ENCODE results near the gene AQP5. TPM values are rescaled to one million over a fixed set of nuclear protein-coding genes. Genes with fewer than 3 reads are reported as not detected.

Gene AQP5
- total and polyA plus RNA-seq, 2 donors (not counting 3 experiments of a cell fraction or from before 2014, with no cell fraction given) = 0.95 to 2.3 TPM

DNA sequence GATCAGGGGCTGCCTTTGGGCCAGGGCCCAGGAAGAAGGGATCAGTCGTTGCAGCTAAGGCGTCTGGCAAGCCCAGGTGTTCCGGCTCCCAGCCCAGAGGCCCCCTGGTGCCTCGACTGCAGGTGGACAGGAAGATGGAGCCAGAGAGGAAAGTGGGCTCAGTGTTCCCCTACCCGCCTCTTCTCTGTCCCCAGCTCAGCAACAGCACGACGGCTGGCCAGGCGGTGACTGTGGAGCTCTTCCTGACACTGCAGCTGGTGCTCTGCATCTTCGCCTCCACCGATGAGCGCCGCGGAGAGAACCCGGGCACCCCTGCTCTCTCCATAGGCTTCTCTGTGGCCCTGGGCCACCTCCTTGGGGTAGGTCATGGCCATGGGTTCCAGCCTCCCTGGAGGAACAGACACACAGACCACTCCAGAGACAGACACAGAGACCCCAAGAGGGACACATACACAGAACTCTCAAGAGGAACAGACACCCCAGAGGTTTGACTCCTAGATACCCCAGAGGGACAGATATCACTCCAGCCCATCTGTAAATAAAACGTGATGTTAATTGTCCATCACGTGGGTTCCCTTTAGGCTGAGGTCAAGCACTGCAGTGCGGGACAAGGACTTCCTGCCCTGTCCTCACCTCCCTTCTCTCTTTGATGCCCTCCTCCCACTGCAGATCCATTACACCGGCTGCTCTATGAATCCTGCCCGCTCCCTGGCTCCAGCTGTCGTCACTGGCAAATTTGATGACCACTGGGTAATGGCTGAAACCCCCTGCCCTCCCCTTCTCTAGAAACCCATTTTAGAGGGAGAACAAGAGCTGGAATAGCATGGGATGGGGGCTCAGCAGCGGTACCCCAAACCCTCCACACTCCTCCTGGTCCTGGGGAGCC is 7.5 kb upstream of the AQP5 start:
- H3K9me3 ChIP-seq (replicated peaks; ENCODE audit: control insufficient read depth, insufficient read depth, low read length) = no peaks in the 10 kb centered on the region
- H3K9ac ChIP-seq (replicated peaks; ENCODE audit: extremely low read depth, insufficient read depth, low read length) = no peak overlapping the region
- no peak overlapping the region for H3K4me2 ChIP-seq (ENCODE audit: insufficient read depth, low read length)
- H3K36me3 ChIP-seq (ENCODE audit: control insufficient read depth in 2 of 2, extremely low read depth in 1 of 2, insufficient read depth in 2 of 2, low read length in 2 of 2) = no peaks in the 10 kb centered on the region
- no peaks in the 10 kb centered on the region for H3K79me2 ChIP-seq (ENCODE audit: control insufficient read depth, insufficient read depth, low read length)
- no TSS peak for BruUV-seq (replicated peaks)
- H4K20me1 ChIP-seq (replicated peaks; ENCODE audit: control insufficient read depth, extremely low read depth, insufficient read depth, low read length) = no peaks in the 10 kb centered on the region
- POLR2A ChIA-PET = no interaction called here
- no peak for FAIRE-seq
- dilution Hi-C loops (cut with MboI; ENCODE audit: extremely low pct_ligation_motif_present, low sequenced_read_pairs) = loop anchor here (25.0 kb wide), 1 partner anchor 108 kb away; the partner anchor contains the start of gene ASIC1
- CTCF ChIA-PET = interaction anchor here (1.1 to 1.8 kb wide), 6 partner anchors 8 to 116 kb away, joined by 3 to 9 read pairs (median 5); no protein-coding TSS in a partner anchor
- DNase-seq (ENCODE audit: low read depth, low spot score) = no peak
- no peaks in the 10 kb centered on the region for H3K9me1 ChIP-seq (replicated peaks; ENCODE audit: control insufficient read depth, extremely low read depth, insufficient read depth, low read length)
- intact Hi-C loops (cut with micrococcal nuclease) = no loop called here
- no peaks in the 10 kb centered on the region for H3K27me3 ChIP-seq (ENCODE audit: control insufficient read depth in 2 of 2, insufficient read depth in 2 of 2, low read length in 2 of 2)
- peaks cover 5% of the 10 kb centered on the region for H3K4me1 ChIP-seq (ENCODE audit: control insufficient read depth, extremely low read depth, insufficient read depth, low read length)
- no peak overlapping the region for H3K4me3 ChIP-seq (replicated peaks in 1 of 3; ENCODE audit: insufficient read depth in 1 of 3, low read depth in 1 of 3, low read length in 3 of 3)
- H2AFZ ChIP-seq (ENCODE audit: low read depth, low read length) = no peak overlapping the region
- no peak overlapping the region for H3K27ac ChIP-seq (ENCODE audit: insufficient read depth, low read depth, low read length)
- TF ChIP-seq JUN (IDR thresholded peaks at IDR 0.05; ENCODE audit: borderline replicate concordance, insufficient read depth, insufficient read length, low read depth) = no peak

GRCh38 chr12:49954863-49955830 is 6.5 kb upstream of the AQP5 start:
- Histone ChIP-seq H3K79me2 (ENCODE audit: control insufficient read depth, insufficient read depth, low read length) (no peaks in the 10 kb centered on the region), H3K9me1 (replicated peaks; ENCODE audit: control insufficient read depth, extremely low read depth, insufficient read depth, low read length) (no peaks in the 10 kb centered on the region), H4K20me1 (replicated peaks; ENCODE audit: control insufficient read depth, extremely low read depth, insufficient read depth, low read length) (no peaks in the 10 kb centered on the region), H3K27me3 (ENCODE audit: control insufficient read depth in 2 of 2, insufficient read depth in 2 of 2, low read length in 2 of 2) (no peaks in the 10 kb centered on the region), H2AFZ (ENCODE audit: low read depth, low read length) (no peak overlapping the region), H3K27ac (ENCODE audit: insufficient read depth, low read depth, low read length) (no peak overlapping the region), H3K9me3 (replicated peaks; ENCODE audit: control insufficient read depth, insufficient read depth, low read length) (no peaks in the 10 kb centered on the region), H3K36me3 (ENCODE audit: control insufficient read depth in 2 of 2, extremely low read depth in 1 of 2, insufficient read depth in 2 of 2, low read length in 2 of 2) (no peaks in the 10 kb centered on the region), H3K4me1 (ENCODE audit: control insufficient read depth, extremely low read depth, insufficient read depth, low read length) (peaks cover 14% of the 10 kb centered on the region), H3K9ac (replicated peaks; ENCODE audit: extremely low read depth, insufficient read depth, low read length) (no peak overlapping the region), H3K4me2 (ENCODE audit: insufficient read depth, low read length) (no peak overlapping the region), H3K4me3 (replicated peaks in 1 of 3; ENCODE audit: insufficient read depth in 1 of 3, low read depth in 1 of 3, low read length in 3 of 3) (no peak overlapping the region)
- BruUV-seq (replicated peaks) = no TSS peak
- TF ChIP-seq JUN (IDR thresholded peaks at IDR 0.05; ENCODE audit: borderline replicate concordance, insufficient read depth, insufficient read length, low read depth) = no peak
- TF ChIP-seq FOS (IDR thresholded peaks at IDR 0.05; ENCODE audit: borderline replicate concordance, insufficient read depth, low read length) = no peak
- TF ChIP-seq EZH2 (IDR thresholded peaks at IDR 0.05; ENCODE audit: borderline replicate concordance, low read depth, low read length, severe bottlenecking) = no peak
- TF ChIP-seq, protein P1, sequence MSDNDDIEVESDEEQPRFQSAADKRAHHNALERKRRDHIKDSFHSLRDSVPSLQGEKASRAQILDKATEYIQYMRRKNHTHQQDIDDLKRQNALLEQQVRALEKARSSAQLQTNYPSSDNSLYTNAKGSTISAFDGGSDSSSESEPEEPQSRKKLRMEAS (IDR thresholded peaks at IDR 0.05; ENCODE audit: insufficient read depth, insufficient read length) = no peak
- TF ChIP-seq MYC (IDR thresholded peaks at IDR 0.05; ENCODE audit: low read depth, low read length) = no peak
- TF ChIP-seq CTCF (IDR thresholded peaks at IDR 0.05; ENCODE audit: extremely low read depth in 1 of 2, insufficient read depth in 1 of 2, low read depth in 1 of 2, low read length in 2 of 2) = no peak
- no peak for TF ChIP-seq GATA2 (IDR thresholded peaks at IDR 0.05; ENCODE audit: insufficient read depth, insufficient read length, low read depth, low read length)
- TF ChIP-seq POLR2AphosphoS5 (IDR thresholded peaks at IDR 0.05; ENCODE audit: insufficient read depth, low read depth, low read length) = no peak
- TF ChIP-seq POLR2A (IDR thresholded peaks at IDR 0.05; ENCODE audit: low read depth, low read length) = no peak
- dilution Hi-C loops (cut with MboI; ENCODE audit: extremely low pct_ligation_motif_present, low sequenced_read_pairs) = loop anchor here (25.0 kb wide), 1 partner anchor 107 kb away; the partner anchor contains the start of gene ASIC1
- intact Hi-C loops (cut with micrococcal nuclease) = no loop called here
- ChIA-PET POLR2A (no interaction called here), CTCF (interaction anchor here (1.1 to 1.8 kb wide), 3 partner anchors 8 to 86 kb away, joined by 3 to 6 read pairs (median 3); no protein-coding TSS in a partner anchor)
- FAIRE-seq = no peak
- DNase-seq (ENCODE audit: low read depth, low spot score) = no peak

Data from endothelial cell of umbilical vein (primary cell).